ENCODE measurements around the gene ADGRA3.

The ADGRA3 gene

DNA sequence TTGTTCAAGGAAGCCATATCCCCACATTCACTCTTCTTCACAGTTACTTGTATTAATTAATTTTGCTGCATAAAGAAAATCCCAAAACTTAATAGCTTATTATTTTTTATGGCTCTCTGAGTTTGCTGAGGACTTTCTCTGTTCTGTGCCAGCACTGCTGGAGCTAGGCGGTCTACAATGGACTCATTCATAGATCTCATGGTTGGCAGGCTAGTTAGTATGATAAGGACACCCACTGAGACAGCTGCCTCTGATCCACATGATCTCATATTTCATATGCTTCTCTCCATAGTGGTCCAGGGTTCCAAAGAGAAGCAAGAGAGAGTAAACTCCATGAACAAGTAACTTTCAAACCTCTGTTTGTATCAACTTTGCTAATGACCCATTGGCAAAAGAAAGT lies 170.2 kb downstream of the ADGRA3 start:
- TF ChIP-seq CEBPB (IDR thresholded peaks at IDR 0.05) (no peak), RAD21 (IDR thresholded peaks at IDR 0.05; ENCODE audit: low read depth) (no peak), ZBTB7A (IDR thresholded peaks at IDR 0.05; ENCODE audit: low read depth) (no peak), FOXM1 (IDR thresholded peaks at IDR 0.05; ENCODE audit: borderline replicate concordance, low read depth) (no peak), TEAD4 (IDR thresholded peaks at IDR 0.05) (no peak), TAF1 (IDR thresholded peaks at IDR 0.05; ENCODE audit: low read depth) (no peak), TCF12 (IDR thresholded peaks at IDR 0.05; ENCODE audit: low read depth) (no peak), EP300 (IDR thresholded peaks at IDR 0.05; ENCODE audit: borderline replicate concordance) (no peak), EGR1 (IDR thresholded peaks at IDR 0.05) (no peak), NFIC (IDR thresholded peaks at IDR 0.05) (no peak), YY1 (IDR thresholded peaks at IDR 0.05; ENCODE audit: low read depth) (no peak), CREB1 (IDR thresholded peaks at IDR 0.05; ENCODE audit: low read depth) (no peak)
- TF ChIP-seq, protein P1, sequence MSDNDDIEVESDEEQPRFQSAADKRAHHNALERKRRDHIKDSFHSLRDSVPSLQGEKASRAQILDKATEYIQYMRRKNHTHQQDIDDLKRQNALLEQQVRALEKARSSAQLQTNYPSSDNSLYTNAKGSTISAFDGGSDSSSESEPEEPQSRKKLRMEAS (IDR thresholded peaks at IDR 0.05): no peak
- TF ChIP-seq, protein P2, sequence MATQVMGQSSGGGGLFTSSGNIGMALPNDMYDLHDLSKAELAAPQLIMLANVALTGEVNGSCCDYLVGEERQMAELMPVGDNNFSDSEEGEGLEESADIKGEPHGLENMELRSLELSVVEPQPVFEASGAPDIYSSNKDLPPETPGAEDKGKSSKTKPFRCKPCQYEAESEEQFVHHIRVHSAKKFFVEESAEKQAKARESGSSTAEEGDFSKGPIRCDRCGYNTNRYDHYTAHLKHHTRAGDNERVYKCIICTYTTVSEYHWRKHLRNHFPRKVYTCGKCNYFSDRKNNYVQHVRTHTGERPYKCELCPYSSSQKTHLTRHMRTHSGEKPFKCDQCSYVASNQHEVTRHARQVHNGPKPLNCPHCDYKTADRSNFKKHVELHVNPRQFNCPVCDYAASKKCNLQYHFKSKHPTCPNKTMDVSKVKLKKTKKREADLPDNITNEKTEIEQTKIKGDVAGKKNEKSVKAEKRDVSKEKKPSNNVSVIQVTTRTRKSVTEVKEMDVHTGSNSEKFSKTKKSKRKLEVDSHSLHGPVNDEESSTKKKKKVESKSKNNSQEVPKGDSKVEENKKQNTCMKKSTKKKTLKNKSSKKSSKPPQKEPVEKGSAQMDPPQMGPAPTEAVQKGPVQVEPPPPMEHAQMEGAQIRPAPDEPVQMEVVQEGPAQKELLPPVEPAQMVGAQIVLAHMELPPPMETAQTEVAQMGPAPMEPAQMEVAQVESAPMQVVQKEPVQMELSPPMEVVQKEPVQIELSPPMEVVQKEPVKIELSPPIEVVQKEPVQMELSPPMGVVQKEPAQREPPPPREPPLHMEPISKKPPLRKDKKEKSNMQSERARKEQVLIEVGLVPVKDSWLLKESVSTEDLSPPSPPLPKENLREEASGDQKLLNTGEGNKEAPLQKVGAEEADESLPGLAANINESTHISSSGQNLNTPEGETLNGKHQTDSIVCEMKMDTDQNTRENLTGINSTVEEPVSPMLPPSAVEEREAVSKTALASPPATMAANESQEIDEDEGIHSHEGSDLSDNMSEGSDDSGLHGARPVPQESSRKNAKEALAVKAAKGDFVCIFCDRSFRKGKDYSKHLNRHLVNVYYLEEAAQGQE (IDR thresholded peaks at IDR 0.05; ENCODE audit: low read depth): no peak
- TF ChIP-seq, protein P3, sequence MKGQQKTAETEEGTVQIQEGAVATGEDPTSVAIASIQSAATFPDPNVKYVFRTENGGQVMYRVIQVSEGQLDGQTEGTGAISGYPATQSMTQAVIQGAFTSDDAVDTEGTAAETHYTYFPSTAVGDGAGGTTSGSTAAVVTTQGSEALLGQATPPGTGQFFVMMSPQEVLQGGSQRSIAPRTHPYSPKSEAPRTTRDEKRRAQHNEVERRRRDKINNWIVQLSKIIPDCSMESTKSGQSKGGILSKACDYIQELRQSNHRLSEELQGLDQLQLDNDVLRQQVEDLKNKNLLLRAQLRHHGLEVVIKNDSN (IDR thresholded peaks at IDR 0.05): no peak

DNA sequence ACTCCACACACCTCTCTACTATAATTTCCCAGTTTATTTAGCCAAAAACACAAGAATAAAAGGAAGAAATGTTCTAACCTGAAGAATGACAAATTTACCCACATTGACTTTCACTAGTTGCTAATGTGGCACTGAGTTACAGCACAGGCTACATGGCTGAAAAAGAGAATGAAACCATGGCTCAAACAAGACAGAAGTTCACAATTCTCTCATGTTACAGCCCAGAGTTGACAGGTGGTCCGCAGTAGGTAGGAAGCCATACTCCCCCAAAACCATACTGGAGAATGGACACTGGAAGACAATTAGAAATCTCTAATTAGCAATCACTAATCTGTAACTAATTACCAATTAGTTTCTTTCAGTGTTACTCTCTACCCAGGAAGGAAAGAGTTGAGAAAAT lies 170.8 kb downstream of the ADGRA3 start:
- TF ChIP-seq TAF1 (IDR thresholded peaks at IDR 0.05; ENCODE audit: low read depth) (no peak), ZBTB7A (IDR thresholded peaks at IDR 0.05; ENCODE audit: low read depth) (no peak), TEAD4 (IDR thresholded peaks at IDR 0.05) (no peak)
- TF ChIP-seq, protein P2 (IDR thresholded peaks at IDR 0.05; ENCODE audit: low read depth): no peak
- TF ChIP-seq, protein P3 (IDR thresholded peaks at IDR 0.05): no peak

DNA sequence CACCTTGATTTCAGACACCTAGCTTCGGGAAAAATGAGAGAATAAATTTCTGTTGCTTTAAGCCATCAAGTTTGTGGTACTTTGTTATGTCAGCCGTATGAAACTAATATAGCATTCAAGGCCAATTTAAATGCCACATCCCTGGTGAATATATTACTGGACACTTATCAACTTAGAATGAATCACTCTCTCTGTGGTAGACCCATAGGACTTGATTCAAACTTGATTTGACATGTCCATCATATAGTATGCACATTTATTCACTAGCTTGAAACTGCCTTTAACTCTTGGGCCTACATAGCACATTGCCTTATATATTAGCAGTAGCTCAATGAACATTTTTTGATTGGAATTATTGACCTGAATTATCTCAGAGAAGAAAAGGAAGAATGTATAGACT lies 172.3 kb downstream of the ADGRA3 start:
- TF ChIP-seq CREB1 (IDR thresholded peaks at IDR 0.05; ENCODE audit: low read depth) (no peak), NFIC (IDR thresholded peaks at IDR 0.05) (no peak), EGR1 (IDR thresholded peaks at IDR 0.05) (no peak), TCF12 (IDR thresholded peaks at IDR 0.05; ENCODE audit: low read depth) (no peak), TAF1 (IDR thresholded peaks at IDR 0.05; ENCODE audit: low read depth) (no peak), RAD21 (IDR thresholded peaks at IDR 0.05; ENCODE audit: low read depth) (no peak), EP300 (IDR thresholded peaks at IDR 0.05; ENCODE audit: borderline replicate concordance) (no peak)
- TF ChIP-seq, protein P3 (IDR thresholded peaks at IDR 0.05): no peak

DNA sequence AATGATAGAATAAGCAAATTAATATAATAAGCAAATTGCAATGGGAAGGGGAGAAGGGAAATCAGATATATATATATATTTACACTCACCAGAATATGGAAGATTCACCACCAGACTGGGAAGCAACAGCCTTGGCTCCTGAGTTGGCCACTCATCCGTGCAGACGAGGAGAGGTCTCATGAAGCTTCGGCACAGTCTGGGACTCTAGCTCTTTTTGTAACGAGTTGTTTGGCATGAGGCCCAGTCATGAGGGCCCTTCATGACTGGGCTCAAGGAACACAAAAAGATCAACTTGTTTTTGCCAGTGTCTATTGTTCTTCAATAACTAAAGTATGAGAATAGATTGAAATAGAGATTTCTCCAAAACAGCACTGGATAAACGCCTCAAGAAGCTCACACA lies 176.4 kb downstream of the ADGRA3 start:
- TF ChIP-seq RAD21 (IDR thresholded peaks at IDR 0.05; ENCODE audit: low read depth): no peak
- TF ChIP-seq EP300 (IDR thresholded peaks at IDR 0.05; ENCODE audit: borderline replicate concordance): no peak
- TF ChIP-seq TAF1 (IDR thresholded peaks at IDR 0.05; ENCODE audit: low read depth): no peak
- TF ChIP-seq, protein P2 (IDR thresholded peaks at IDR 0.05; ENCODE audit: low read depth): no peak
- no peak for TF ChIP-seq EGR1 (IDR thresholded peaks at IDR 0.05)
- TF ChIP-seq ZBTB7A (IDR thresholded peaks at IDR 0.05; ENCODE audit: low read depth): no peak
- TF ChIP-seq, protein P1 (IDR thresholded peaks at IDR 0.05): no peak
- no peak for TF ChIP-seq CREB1 (IDR thresholded peaks at IDR 0.05; ENCODE audit: low read depth)
- TF ChIP-seq, protein P3 (IDR thresholded peaks at IDR 0.05): no peak
- TF ChIP-seq NFIC (IDR thresholded peaks at IDR 0.05): no peak
- TF ChIP-seq TCF12 (IDR thresholded peaks at IDR 0.05; ENCODE audit: low read depth): no peak
- TF ChIP-seq YY1 (IDR thresholded peaks at IDR 0.05; ENCODE audit: low read depth): no peak
- no peak for TF ChIP-seq CEBPB (IDR thresholded peaks at IDR 0.05)

Measured in Ishikawa (cell line).